HAP-1 (cell line): ENCODE measurements around the gene FGFR4.

Experiments used
- DNase-seq, 2 experiments: peaks; one replicate each; pipeline ENCODE4 v3.0.0-alpha.2; 2016 to 2020; ENCODE audit warnings: low spot score in 2 of 2
- H3K27me3 ChIP-seq: fragments of 250-450 bp; sonication (Bioruptor Pico); 2 replicates; pipeline ENCODE4 v1.5.1; 2020; ENCODE audit warnings: low read depth, mild to moderate bottlenecking, moderate library complexity
- H3K36me3 ChIP-seq: fragments of 250-450 bp; sonication (Bioruptor Pico); replicated peaks from 2 replicates; pipeline ENCODE4 v1.5.1; 2020; ENCODE audit warnings: mild to moderate bottlenecking
- H3K4me1 ChIP-seq: fragments of 250-450 bp; sonication (Bioruptor Pico); 2 replicates; pipeline ENCODE4 v1.5.1; 2020; ENCODE audit warnings: mild to moderate bottlenecking
- H3K4me3 ChIP-seq: fragments of 250-450 bp; sonication (Bioruptor Pico); 2 replicates; pipeline ENCODE4 v1.5.1; 2020; ENCODE audit warnings: mild to moderate bottlenecking, moderate library complexity
- H3K9me3 ChIP-seq: fragments of 250-450 bp; sonication (Bioruptor Pico); 2 replicates; pipeline ENCODE4 v1.5.1; 2020; ENCODE audit warnings: mild to moderate bottlenecking, moderate library complexity
- in situ Hi-C: fragments of 300-500 bp; cut with MboI; formaldehyde crosslinking; loops from 3 replicates; pipeline ENCODE4 v1.14.3; 2020; ENCODE audit warnings: low sequenced_read_pairs, inconsistent platforms, mixed read lengths

FGFR4 gene

GRCh38 chr5:177091232-177091631 is 4.5 kb downstream of the FGFR4 start:
- Histone ChIP-seq H3K9me3 (no peaks in the 10 kb centered on the region), H3K4me3 (no peak overlapping the region), H3K27me3 (no peaks in the 10 kb centered on the region), H3K36me3 (no peaks in the 10 kb centered on the region; the same call in none of the 2 replicates), H3K4me1 (peaks cover 6% of the 10 kb centered on the region)
- no peak for DNase-seq
- in situ Hi-C loops: no loop called here

- in situ Hi-C loops: no loop called here
- Histone ChIP-seq H3K4me1 (peaks cover 4% of the 10 kb centered on the region), H3K9me3 (no peaks in the 10 kb centered on the region), H3K36me3 (no peaks in the 10 kb centered on the region; the same call in none of the 2 replicates), H3K4me3 (no peak overlapping the region), H3K27me3 (no peaks in the 10 kb centered on the region)
- DNase-seq: no peak
Observed at GRCh38 chr5:177092178-177093081, 5.7 kb downstream of the FGFR4 start.

GRCh38 chr5:177093082-177093712 is 6.5 kb downstream of the FGFR4 start:
- in situ Hi-C loops: no loop called here
- Histone ChIP-seq H3K4me3 (no peak overlapping the region), H3K36me3 (no peaks in the 10 kb centered on the region; the same call in none of the 2 replicates), H3K9me3 (no peaks in the 10 kb centered on the region), H3K27me3 (no peaks in the 10 kb centered on the region), H3K4me1 (no peaks in the 10 kb centered on the region)
- no peak for DNase-seq

- H3K4me3 ChIP-seq: no peak overlapping the region
- no peaks in the 10 kb centered on the region for H3K4me1 ChIP-seq
- no peaks in the 10 kb centered on the region for H3K9me3 ChIP-seq
- H3K36me3 ChIP-seq: no peaks in the 10 kb centered on the region; the same call in none of the 2 replicates
- in situ Hi-C loops: no loop called here
- DNase-seq: no peak
- no peaks in the 10 kb centered on the region for H3K27me3 ChIP-seq
Observed at GRCh38 chr5:177093803-177094202, 7.1 kb downstream of the FGFR4 start.

GRCh38 chr5:177094224-177095087 is 7.7 kb downstream of the FGFR4 start:
- no peak for DNase-seq
- in situ Hi-C loops: no loop called here
- Histone ChIP-seq H3K27me3 (no peaks in the 10 kb centered on the region), H3K9me3 (no peaks in the 10 kb centered on the region), H3K36me3 (no peaks in the 10 kb centered on the region; the same call in none of the 2 replicates), H3K4me1 (no peaks in the 10 kb centered on the region), H3K4me3 (no peak overlapping the region)

- DNase-seq: no peak
- in situ Hi-C loops: no loop called here
- H3K36me3 ChIP-seq: no peaks in the 10 kb centered on the region; the same call in none of the 2 replicates
Observed at GRCh38 chr5:177095088-177095669, 8.5 kb downstream of the FGFR4 start.

GRCh38 chr5:177096162-177097015 is 9.7 kb downstream of the FGFR4 start:
- no peak for DNase-seq

More at GRCh38 chr5:177095088-177095669, 8.5 kb downstream of the FGFR4 start:
- H3K9me3 ChIP-seq: no peaks in the 10 kb centered on the region
- no peaks in the 10 kb centered on the region for H3K27me3 ChIP-seq
- no peak overlapping the region for H3K4me3 ChIP-seq
- H3K4me1 ChIP-seq: no peaks in the 10 kb centered on the region

GRCh38 chr5:177097016-177097985 is 10.6 kb downstream of the FGFR4 start:
- Histone ChIP-seq H3K9me3 (no peaks in the 10 kb centered on the region), H3K27me3 (no peaks in the 10 kb centered on the region), H3K4me1 (no peaks in the 10 kb centered on the region), H3K4me3 (no peak overlapping the region), H3K36me3 (no peaks in the 10 kb centered on the region; the same call in none of the 2 replicates)
- DNase-seq: no peak
- in situ Hi-C loops: no loop called here

More at GRCh38 chr5:177096162-177097015, 9.7 kb downstream of the FGFR4 start:
- Histone ChIP-seq H3K4me3 (no peak overlapping the region), H3K36me3 (no peaks in the 10 kb centered on the region; the same call in none of the 2 replicates), H3K4me1 (no peaks in the 10 kb centered on the region), H3K9me3 (no peaks in the 10 kb centered on the region), H3K27me3 (no peaks in the 10 kb centered on the region)
- in situ Hi-C loops: no loop called here

- Histone ChIP-seq H3K36me3 (no peaks in the 10 kb centered on the region; the same call in none of the 2 replicates), H3K27me3 (no peaks in the 10 kb centered on the region), H3K4me1 (no peaks in the 10 kb centered on the region), H3K9me3 (no peaks in the 10 kb centered on the region), H3K4me3 (no peak overlapping the region)
- in situ Hi-C loops: no loop called here
- no peak for DNase-seq
Observed at GRCh38 chr5:177098120-177098469, 11.4 kb downstream of the FGFR4 start.

GRCh38 chr5:177098470-177099141 is 11.9 kb downstream of the FGFR4 start:
- no peak for DNase-seq
- Histone ChIP-seq H3K9me3 (no peaks in the 10 kb centered on the region), H3K36me3 (no peaks in the 10 kb centered on the region; the same call in none of the 2 replicates), H3K27me3 (no peaks in the 10 kb centered on the region), H3K4me3 (no peak overlapping the region), H3K4me1 (no peaks in the 10 kb centered on the region)
- in situ Hi-C loops: no loop called here

GRCh38 chr5:177099422-177100093 is 12.8 kb downstream of the FGFR4 start:
- H3K27me3 ChIP-seq: no peaks in the 10 kb centered on the region
- in situ Hi-C loops: loop anchor here (25.0 kb wide), 1 partner anchor 1362 kb away; no protein-coding TSS in a partner anchor
- no peak for DNase-seq
- no peaks in the 10 kb centered on the region for H3K4me1 ChIP-seq
- H3K9me3 ChIP-seq: no peaks in the 10 kb centered on the region
- H3K36me3 ChIP-seq: no peaks in the 10 kb centered on the region; the same call in none of the 2 replicates
- H3K4me3 ChIP-seq: no peak overlapping the region
